Osteocyte (in vitro differentiated cells): ENCODE measurements around the gene CDX2. TPM values are rescaled to one million over a fixed set of nuclear protein-coding genes. Genes with fewer than 3 reads are reported as not detected.

ENCODE experiments used
- DNase-seq: peaks from one replicate; pipeline ENCODE4 v3.0.0; 2021; ENCODE audit warnings: mixed read lengths; ENCODE audit not compliant: unreplicated experiment; ENCODE audit errors: extremely low spot score
- H3K27ac Mint-ChIP-seq: one replicate; pipeline ENCODE4 v1.8.0; 2021; ENCODE audit warnings: mild to moderate bottlenecking, mixed read lengths; ENCODE audit not compliant: unreplicated experiment
- H3K27me3 Mint-ChIP-seq: one replicate; pipeline ENCODE4 v1.8.0; 2021; ENCODE audit warnings: mixed read lengths; ENCODE audit not compliant: unreplicated experiment
- H3K36me3 Mint-ChIP-seq: one replicate; pipeline ENCODE4 v1.8.0; 2021; ENCODE audit warnings: mixed read lengths; ENCODE audit not compliant: unreplicated experiment
- H3K4me1 Mint-ChIP-seq: one replicate; pipeline ENCODE4 v1.8.0; 2021; ENCODE audit warnings: mixed read lengths; ENCODE audit not compliant: unreplicated experiment
- H3K4me3 Mint-ChIP-seq: one replicate; pipeline ENCODE4 v1.8.0; 2021; ENCODE audit warnings: mild to moderate bottlenecking, moderate library complexity, mixed read lengths; ENCODE audit not compliant: unreplicated experiment
- H3K9me3 Mint-ChIP-seq: one replicate; pipeline ENCODE4 v1.8.0; 2021; ENCODE audit warnings: mixed read lengths; ENCODE audit not compliant: unreplicated experiment
- total RNA-seq: library from RNA; stranded (reverse); gene quantifications from 2 replicates; pipeline ENCODE4 v1.2.1, GENCODE V29; 2021
- TF ChIP-seq, protein P1 (sequence below): fragments of 200-600 bp; sonication (generic); IDR thresholded peaks from 2 replicates; pipeline ENCODE4 v1.5.0; 2021; ENCODE audit warnings: antibody characterized with exemption, mild to moderate bottlenecking, moderate library complexity

CDX2 gene
- total RNA-seq, 1 donor from 2014 or later: not detected

- Mint-ChIP-seq H3K27ac (no peak overlapping the region), H3K27me3 (peaks cover 64% of the 10 kb centered on the region)
Measured at GRCh38 chr13:27953676-27954405, 15.3 kb downstream of the CDX2 start.

GRCh38 chr13:27952876-27953675 is 16.0 kb downstream of the CDX2 start:
- Mint-ChIP-seq H3K27ac (no peak overlapping the region), H3K27me3 (peaks cover 57% of the 10 kb centered on the region), H3K36me3 (no peaks in the 10 kb centered on the region), H3K4me1 (peaks cover 8% of the 10 kb centered on the region), H3K9me3 (peaks cover 6% of the 10 kb centered on the region), H3K4me3 (peak overlapping the region; percentile 37)
- TF ChIP-seq, protein P1, sequence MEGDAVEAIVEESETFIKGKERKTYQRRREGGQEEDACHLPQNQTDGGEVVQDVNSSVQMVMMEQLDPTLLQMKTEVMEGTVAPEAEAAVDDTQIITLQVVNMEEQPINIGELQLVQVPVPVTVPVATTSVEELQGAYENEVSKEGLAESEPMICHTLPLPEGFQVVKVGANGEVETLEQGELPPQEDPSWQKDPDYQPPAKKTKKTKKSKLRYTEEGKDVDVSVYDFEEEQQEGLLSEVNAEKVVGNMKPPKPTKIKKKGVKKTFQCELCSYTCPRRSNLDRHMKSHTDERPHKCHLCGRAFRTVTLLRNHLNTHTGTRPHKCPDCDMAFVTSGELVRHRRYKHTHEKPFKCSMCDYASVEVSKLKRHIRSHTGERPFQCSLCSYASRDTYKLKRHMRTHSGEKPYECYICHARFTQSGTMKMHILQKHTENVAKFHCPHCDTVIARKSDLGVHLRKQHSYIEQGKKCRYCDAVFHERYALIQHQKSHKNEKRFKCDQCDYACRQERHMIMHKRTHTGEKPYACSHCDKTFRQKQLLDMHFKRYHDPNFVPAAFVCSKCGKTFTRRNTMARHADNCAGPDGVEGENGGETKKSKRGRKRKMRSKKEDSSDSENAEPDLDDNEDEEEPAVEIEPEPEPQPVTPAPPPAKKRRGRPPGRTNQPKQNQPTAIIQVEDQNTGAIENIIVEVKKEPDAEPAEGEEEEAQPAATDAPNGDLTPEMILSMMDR: no peak
- DNase-seq: no peak

More at GRCh38 chr13:27953676-27954405, 15.3 kb downstream of the CDX2 start:
- peak; percentile 92 for DNase-seq
- peaks cover 6% of the 10 kb centered on the region for H3K9me3 Mint-ChIP-seq
- H3K36me3 Mint-ChIP-seq: no peaks in the 10 kb centered on the region
- H3K4me3 Mint-ChIP-seq: peak overlapping the region; percentile 76
- TF ChIP-seq, protein P1: peak; percentile 93
- peaks cover 8% of the 10 kb centered on the region for H3K4me1 Mint-ChIP-seq

- Mint-ChIP-seq H3K36me3 (no peaks in the 10 kb centered on the region), H3K9me3 (peaks cover 17% of the 10 kb centered on the region), H3K27me3 (peaks cover 40% of the 10 kb centered on the region), H3K4me3 (no peak overlapping the region), H3K4me1 (no peaks in the 10 kb centered on the region), H3K27ac (no peak overlapping the region)
- TF ChIP-seq, protein P1: no peak
- DNase-seq: no peak
Measured at GRCh38 chr13:27942972-27943371, 26.1 kb downstream of the CDX2 start.

- DNase-seq: no peak
- TF ChIP-seq, protein P1: no peak
- Mint-ChIP-seq H3K9me3 (no peaks in the 10 kb centered on the region), H3K36me3 (no peaks in the 10 kb centered on the region), H3K27ac (no peak overlapping the region), H3K27me3 (peaks cover 51% of the 10 kb centered on the region), H3K4me1 (no peaks in the 10 kb centered on the region), H3K4me3 (no peak overlapping the region)
Measured at GRCh38 chr13:27933580-27934328, 35.4 kb downstream of the CDX2 start.
